VCaP (cell line): ENCODE data around the gene RNU5D-1.
"Not testable (repeated sequence)": the region's sequence is repeated elsewhere in the genome, so short reads cannot be mapped to it uniquely, and the experiment has no call there.

Experiments
- H3K27ac ChIP-seq: fragments of 450-650 bp; 2 replicates; pipeline ENCODE4 v1.5.1; 2017
- CTCF ChIP-seq: fragments of 450-650 bp; conservative IDR thresholded peaks from 2 replicates; pipeline ENCODE4 v1.5.1; 2017; ENCODE audit warnings: mild to moderate bottlenecking, moderate library complexity

The RNU5D-1 gene

GRCh38 chr1:44705938-44706337, 25.0 kb downstream of the RNU5D-1 start:
- H3K27ac ChIP-seq, result no peak overlapping the region
- TF ChIP-seq CTCF, result no peak

DNA sequence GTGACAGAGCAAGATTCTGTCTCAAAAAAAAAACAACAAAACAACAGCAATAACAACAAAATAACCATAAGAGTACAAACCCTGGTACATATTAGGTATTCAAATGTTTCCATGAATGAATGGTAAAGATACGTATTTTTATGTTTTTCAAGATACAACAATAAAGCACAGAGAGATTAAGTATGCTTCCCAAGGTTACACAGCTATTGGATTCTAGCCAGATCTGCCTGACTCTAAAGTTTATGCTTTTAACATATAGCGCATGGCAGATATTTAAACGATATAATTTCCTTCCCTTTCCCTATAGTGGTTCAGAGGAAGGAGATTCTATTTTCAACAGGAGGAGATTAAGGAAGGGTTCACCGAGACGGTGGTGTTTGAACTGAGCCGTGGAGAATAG, 25.5 kb downstream of the RNU5D-1 start:
- H3K27ac ChIP-seq, result no peak overlapping the region
- no peak for TF ChIP-seq CTCF

DNA sequence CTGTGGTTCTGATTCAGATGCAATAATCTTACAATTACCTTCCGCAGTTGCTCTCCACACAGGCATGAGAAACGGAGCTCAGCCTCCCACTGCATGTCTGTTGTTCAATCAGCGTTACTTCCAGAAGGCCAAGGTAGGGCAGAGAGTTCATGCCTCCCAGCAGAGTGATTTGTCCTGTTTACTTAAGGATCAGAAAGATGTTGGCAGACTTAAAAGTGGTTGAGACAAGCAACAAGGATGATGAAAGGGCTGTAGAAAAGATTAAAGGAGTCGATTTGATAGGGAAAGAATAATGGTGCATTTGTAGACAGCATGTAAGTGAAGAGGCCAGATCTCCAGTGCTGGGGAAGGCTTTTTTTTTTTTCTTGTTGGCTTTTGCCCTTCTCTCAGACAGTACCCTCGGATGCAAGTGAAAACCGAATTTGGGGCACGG, 29.8 kb downstream of the RNU5D-1 start:
- H3K27ac ChIP-seq, result no peak overlapping the region
- no peak for TF ChIP-seq CTCF

DNA sequence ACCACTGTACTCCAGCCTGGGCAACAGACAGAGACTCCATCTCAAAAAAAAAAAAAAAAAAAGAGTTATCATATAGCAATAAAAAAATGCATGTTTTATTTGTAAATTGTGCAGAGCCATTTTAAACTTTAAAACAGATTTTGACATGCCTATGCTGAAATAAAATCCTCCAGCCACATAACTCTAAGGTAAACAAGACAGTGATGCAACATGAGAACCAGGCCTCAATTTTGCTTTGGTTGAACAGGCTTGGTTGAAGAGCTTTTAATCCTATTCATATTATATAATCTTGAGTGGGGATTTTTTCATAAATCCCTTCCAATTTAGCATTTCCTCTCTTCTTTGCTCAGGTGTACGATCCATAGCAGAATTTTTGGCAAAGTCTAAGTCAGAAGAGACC, 30.4 kb downstream of the RNU5D-1 start:
- TF ChIP-seq CTCF, result no peak
- no peak overlapping the region for H3K27ac ChIP-seq

DNA sequence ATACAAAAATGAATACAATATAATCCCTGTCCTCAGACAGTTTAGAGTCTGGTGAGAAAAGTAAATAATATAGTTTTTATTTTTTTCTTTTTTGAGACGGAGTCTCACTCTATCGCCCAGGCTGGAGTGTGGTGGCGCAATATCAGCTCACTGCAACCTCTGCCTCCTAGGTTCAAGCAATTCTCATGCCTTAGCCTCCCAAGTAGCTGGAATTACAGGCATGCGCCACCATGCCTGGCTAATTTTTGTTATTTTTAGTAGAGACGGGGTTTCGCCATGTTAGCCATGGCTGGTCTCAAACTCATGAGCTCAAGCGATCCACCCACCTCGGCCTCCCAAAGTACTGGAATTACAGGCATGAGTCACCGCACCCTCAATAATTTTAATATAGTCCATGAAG, 31.6 kb downstream of the RNU5D-1 start:
- not testable (repeated sequence) for H3K27ac ChIP-seq

- H3K27ac ChIP-seq, result no peak overlapping the region
These were observed 32.8 kb downstream of the RNU5D-1 start for GRCh38 chr1:44698138-44698537.

GRCh38 chr1:44696789-44697345, 34.1 kb downstream of the RNU5D-1 start:
- TF ChIP-seq CTCF, result no peak
- no peak overlapping the region for H3K27ac ChIP-seq

More at GRCh38 chr1:44698138-44698537, 32.8 kb downstream of the RNU5D-1 start:
- no peak for TF ChIP-seq CTCF

GRCh38 chr1:44696101-44696500, 34.9 kb downstream of the RNU5D-1 start:
- no peak overlapping the region for H3K27ac ChIP-seq
- TF ChIP-seq CTCF, result no peak
